ENCODE data around the gene IER3IP1. TPM values are rescaled to one million over a fixed set of nuclear protein-coding genes. Genes with fewer than 3 reads are reported as not detected.
"Not testable (repeated sequence)": the region's sequence is repeated elsewhere in the genome, so short reads cannot be mapped to it uniquely, and the experiment has no call there.

IER3IP1 gene
- total and polyA plus RNA-seq, 2 of the 13 experiments (the other 11 are each of a cell fraction or from before 2014, with no cell fraction given): 18.7 to 26.1 TPM

DNA sequence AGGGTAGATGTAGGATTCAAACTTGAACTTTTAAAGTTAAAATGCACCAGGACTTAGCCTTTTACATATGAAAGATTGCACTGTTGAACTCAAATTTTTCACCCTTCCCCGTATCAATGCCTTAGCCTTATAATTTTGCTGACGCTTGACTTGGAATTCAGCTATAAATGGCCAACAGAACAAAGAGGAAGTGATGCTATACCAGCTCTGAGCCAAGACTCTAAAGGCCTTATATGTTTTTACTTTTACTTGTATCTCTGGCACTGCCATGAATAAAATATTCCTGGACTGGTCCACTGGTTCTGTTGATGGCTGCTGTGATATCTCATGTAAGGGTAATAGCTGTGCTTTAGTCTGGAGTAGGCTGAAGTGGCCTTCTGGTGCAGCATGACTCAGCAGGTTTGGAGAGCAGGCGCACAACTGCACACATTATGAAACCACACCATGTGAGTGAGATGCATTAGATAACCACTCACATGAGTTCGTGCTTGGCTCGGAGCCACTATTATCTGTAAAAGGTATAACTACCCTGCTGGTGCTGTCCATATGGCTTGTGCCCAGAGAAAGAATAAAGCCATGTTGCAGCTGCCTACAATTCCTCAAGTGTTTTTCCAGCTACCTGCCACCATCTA, 8.4 kb upstream of the IER3IP1 start:
- intact Hi-C loops (cut with micrococcal nuclease; ENCODE audit: unreplicated experiment): no loop called here
- peak; percentile 52 for DNase-seq (ENCODE audit: low spot score)
- no peak overlapping the region for H3K4me3 ChIP-seq (replicated peaks in 1 of 3; ENCODE audit: insufficient read depth in 1 of 3, low read depth in 2 of 3, low read length in 3 of 3)
- no peak overlapping the region for H3K4me2 ChIP-seq (ENCODE audit: low read depth, low read length)
- no peak for FAIRE-seq
- in situ Hi-C loops (cut with HindIII; ENCODE audit: extremely low pct_ligation_motif_present, low pct_unique_long_range_greater_than_20kb): no loop called here
- CTCF ChIA-PET (ENCODE audit: low intra/inter-chr PET ratio, low total read pairs): no interaction called here
- no peak overlapping the region for H2AFZ ChIP-seq (ENCODE audit: low read length)
- POLR2A ChIA-PET: interaction anchor here (0.7 kb wide), 1 partner anchor 35 kb away, joined by 3 read pairs; the partner anchor contains the start of gene HDHD2
- H3K27ac ChIP-seq (ENCODE audit: extremely low read length, insufficient read depth, low read length): no peak overlapping the region
- TF ChIP-seq FOXK1 (CRISPR knock-in tag; IDR thresholded peaks at IDR 0.05; ENCODE audit: borderline replicate concordance, low read depth): peak; percentile 34; the same call in 1 of the 2 replicates
- TF ChIP-seq MAFF (IDR thresholded peaks at IDR 0.05; ENCODE audit: low read depth, low read length): peak; percentile 77
- no peak for TF ChIP-seq BORCS8-MEF2B (CRISPR knock-in tag; IDR thresholded peaks at IDR 0.05)
- TF ChIP-seq NFE2 (CRISPR knock-in tag; IDR thresholded peaks at IDR 0.05): peak; percentile 61; the same call in 1 of the 2 replicates
- peak; percentile 96 for TF ChIP-seq NFE2L2 (IDR thresholded peaks at IDR 0.05; ENCODE audit: low read length)
- no peak for TF ChIP-seq RBFOX2 (IDR thresholded peaks at IDR 0.05; ENCODE audit: low read depth, low read length)
- peak; percentile 66 for TF ChIP-seq MAFG (CRISPR knock-in tag; IDR thresholded peaks at IDR 0.05)
- peak; percentile 54 for TF ChIP-seq BHLHE40 (IDR thresholded peaks at IDR 0.05; ENCODE audit: low read length)
- no peak for TF ChIP-seq SOX13 (IDR thresholded peaks at IDR 0.05)
- peak in 1 of 2 experiments; percentile 32; a peak in 1 of 4 replicates for TF ChIP-seq SOX13 (CRISPR knock-in tag; conservative IDR thresholded peaks at IDR 0.05 in 1 of 2, IDR thresholded peaks at IDR 0.05 in 1 of 2)
- TF ChIP-seq FOSL2 (CRISPR knock-in tag; IDR thresholded peaks at IDR 0.05): 0 out of 2 replicates have a peak, but pooled peaks have one; percentile 22
- TF ChIP-seq MAFK (conservative IDR thresholded peaks at IDR 0.05 in 1 of 2, IDR thresholded peaks at IDR 0.05 in 1 of 2; ENCODE audit: low read length in 2 of 2): peak; percentile 81 to 91
- peak; percentile 54; the same call in 1 of the 2 replicates for TF ChIP-seq TFE3 (CRISPR knock-in tag; IDR thresholded peaks at IDR 0.05)
- TF ChIP-seq RBM39 (IDR thresholded peaks at IDR 0.05; ENCODE audit: low read depth, low read length, poor library complexity, severe bottlenecking): no peak
- H4K20me1 ChIP-seq (ENCODE audit: insufficient read depth, low read length): no peaks in the 10 kb centered on the region
- H3K4me1 ChIP-seq (ENCODE audit: insufficient read depth, low read length): no peaks in the 10 kb centered on the region
- no peaks in the 10 kb centered on the region for H3K79me2 ChIP-seq (ENCODE audit: insufficient read depth, low read length)
- no peak for ATAC-seq
- 42% methylated on average over 5 of the region's 5 CpGs for WGBS (ENCODE audit: low lambda C conversion rate)
- BruUV-seq (replicated peaks): no TSS peak
- no peaks in the 10 kb centered on the region for H3K36me3 ChIP-seq (replicated peaks in 1 of 2; ENCODE audit: control insufficient read depth in 1 of 2, insufficient read depth in 2 of 2, low read length in 2 of 2)
- H3K27me3 ChIP-seq (ENCODE audit: control insufficient read depth in 1 of 2, insufficient read depth in 2 of 2, low read length in 2 of 2): peaks cover 0 to 7% of the 10 kb centered on the region in 2 experiments; a peak in 1 of 5 replicates
- H3K9me3 ChIP-seq (ENCODE audit: low read length): peaks cover 14% of the 10 kb centered on the region
- no peak overlapping the region for H3K9ac ChIP-seq (ENCODE audit: insufficient read depth, low read depth, low read length)

- H3K4me1 ChIP-seq (ENCODE audit: insufficient read depth, low read length); H3K79me2 ChIP-seq (ENCODE audit: insufficient read depth, low read length); H3K9ac ChIP-seq (ENCODE audit: insufficient read depth, low read depth, low read length); in situ Hi-C loops (cut with HindIII; ENCODE audit: extremely low pct_ligation_motif_present, low pct_unique_long_range_greater_than_20kb); H3K36me3 ChIP-seq (replicated peaks in 1 of 2; ENCODE audit: control insufficient read depth in 1 of 2, insufficient read depth in 2 of 2, low read length in 2 of 2); DNase-seq (ENCODE audit: low spot score); CTCF ChIA-PET (ENCODE audit: low intra/inter-chr PET ratio, low total read pairs); FAIRE-seq; H3K4me2 ChIP-seq (ENCODE audit: low read depth, low read length); H2AFZ ChIP-seq (ENCODE audit: low read length); BruUV-seq (replicated peaks); H4K20me1 ChIP-seq (ENCODE audit: insufficient read depth, low read length); H3K27me3 ChIP-seq (ENCODE audit: control insufficient read depth in 1 of 2, insufficient read depth in 2 of 2, low read length in 2 of 2); H3K27ac ChIP-seq (ENCODE audit: extremely low read length, insufficient read depth, low read length); ATAC-seq; intact Hi-C loops (cut with micrococcal nuclease; ENCODE audit: unreplicated experiment); POLR2A ChIA-PET; H3K4me3 ChIP-seq (replicated peaks in 1 of 3; ENCODE audit: insufficient read depth in 1 of 3, low read depth in 2 of 3, low read length in 3 of 3): not testable (repeated sequence)
- WGBS (ENCODE audit: low lambda C conversion rate): 83% methylated on average over 2 of the region's 5 CpGs
- H3K9me3 ChIP-seq (ENCODE audit: low read length): peaks cover 14% of the 10 kb centered on the region
Observed at GRCh38 chr18:47182156-47182555, 6.0 kb upstream of the IER3IP1 start.
